ENCODE measurements around the gene CATSPERD.

The CATSPERD gene

GRCh38 chr19:5804516-5805461 is 84.4 kb downstream of the CATSPERD start, which contains the start of gene NRTN:
Gene NRTN, plus strand, starts transcription at chr19:5805067. Its CDS starts 19,099 bp downstream, at chr19:5824166.
- DNase-seq (ENCODE audit: low read depth), result no peak

DNA sequence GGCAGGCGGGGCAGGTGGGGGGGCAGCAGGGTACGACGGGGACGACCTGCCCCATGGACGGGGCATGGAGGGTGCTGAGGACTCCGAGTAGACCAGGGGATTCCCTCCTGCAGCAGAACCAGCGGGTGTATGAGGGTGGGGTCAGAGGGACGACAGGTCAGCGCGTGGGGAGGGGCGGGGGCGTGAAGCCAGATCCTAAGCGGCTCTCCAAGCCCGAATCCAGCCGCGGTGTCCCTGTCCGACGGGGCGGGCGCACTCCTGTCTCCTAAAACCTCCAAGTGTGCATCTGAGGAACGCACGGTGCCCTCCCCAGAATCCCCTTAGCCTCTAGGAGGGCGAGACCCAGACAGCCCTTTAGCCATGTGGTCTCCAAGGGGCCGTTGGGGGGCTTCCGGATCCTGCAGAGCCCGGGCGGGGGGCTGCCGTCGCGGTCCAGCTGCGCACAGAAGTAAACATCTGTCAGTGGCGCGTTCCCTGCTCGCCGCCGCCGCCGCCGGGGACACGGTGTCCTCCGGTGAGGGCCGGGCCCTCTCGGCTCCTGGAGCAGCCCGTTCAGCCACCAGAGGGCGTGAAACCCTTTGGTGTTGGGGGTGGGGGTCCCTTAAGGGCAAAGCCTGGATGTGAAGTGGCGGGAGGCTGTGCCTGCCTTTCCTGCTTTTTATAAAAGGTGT is 85.2 kb downstream of the CATSPERD start:
- peak; percentile 56 for DNase-seq (ENCODE audit: low read depth)

DNA sequence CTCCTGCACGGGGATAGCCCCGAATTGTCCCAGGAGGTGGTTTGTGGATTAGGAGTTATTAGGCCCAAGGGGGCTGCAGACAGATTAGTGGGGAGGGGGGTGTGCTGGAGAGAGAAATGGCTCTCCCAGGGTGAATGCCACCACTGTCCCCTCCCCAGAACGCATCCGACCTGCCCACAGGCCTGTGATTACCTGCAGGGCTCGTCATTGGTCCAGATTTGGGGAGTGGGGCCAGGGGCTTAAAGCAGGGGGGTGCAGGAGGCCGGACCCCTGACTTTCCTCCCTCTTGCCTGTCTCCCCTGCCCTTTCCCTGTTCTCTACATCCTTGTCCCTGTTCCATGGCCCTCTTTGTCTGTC is 85.7 kb downstream of the CATSPERD start:
- DNase-seq (ENCODE audit: low read depth), result no peak

DNA sequence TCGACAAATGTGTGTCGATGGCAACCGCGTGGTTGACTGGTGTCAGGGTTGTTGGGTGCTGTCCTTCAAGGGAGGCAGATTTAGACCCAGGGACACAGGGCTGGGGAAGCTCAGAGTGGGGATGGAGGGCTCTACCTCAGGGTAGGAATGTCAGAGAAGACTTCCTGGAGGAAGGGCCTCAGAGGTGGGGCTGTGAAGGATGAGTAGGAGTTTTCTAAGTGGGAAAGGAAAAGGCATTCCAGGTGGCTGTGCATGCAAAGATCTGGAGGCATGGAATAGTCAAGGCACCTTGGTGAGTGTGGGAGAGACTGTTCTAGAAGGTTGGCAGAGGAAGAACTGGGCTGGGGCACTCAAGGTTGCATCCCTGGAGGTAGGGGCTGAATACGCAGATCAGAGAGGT is 86.5 kb downstream of the CATSPERD start:
- DNase-seq (ENCODE audit: low read depth), result no peak

GRCh38 chr19:5808120-5808816 is 87.8 kb downstream of the CATSPERD start:
- DNase-seq (ENCODE audit: low read depth), result no peak

DNA sequence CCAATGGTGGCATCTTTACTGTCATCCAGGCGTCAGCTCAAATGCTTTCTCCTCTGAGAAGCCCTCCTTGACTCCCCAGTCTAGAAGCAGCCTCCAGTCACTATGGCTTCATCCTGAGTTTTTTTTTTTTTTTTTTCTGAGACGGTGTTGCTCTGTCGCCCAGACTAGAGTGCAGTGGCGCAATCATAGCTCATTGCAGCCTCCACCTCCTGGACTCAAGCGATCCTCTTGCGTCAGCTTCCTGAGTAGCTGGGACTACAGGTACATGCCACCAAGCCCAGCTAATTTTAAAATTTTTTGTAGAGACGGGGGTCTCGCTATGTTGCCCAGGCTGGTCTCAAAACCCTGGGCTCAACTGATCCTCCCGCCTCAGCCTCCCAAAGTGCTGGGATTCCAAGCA is 88.6 kb downstream of the CATSPERD start:
- DNase-seq (ENCODE audit: low read depth), result no peak

DNA sequence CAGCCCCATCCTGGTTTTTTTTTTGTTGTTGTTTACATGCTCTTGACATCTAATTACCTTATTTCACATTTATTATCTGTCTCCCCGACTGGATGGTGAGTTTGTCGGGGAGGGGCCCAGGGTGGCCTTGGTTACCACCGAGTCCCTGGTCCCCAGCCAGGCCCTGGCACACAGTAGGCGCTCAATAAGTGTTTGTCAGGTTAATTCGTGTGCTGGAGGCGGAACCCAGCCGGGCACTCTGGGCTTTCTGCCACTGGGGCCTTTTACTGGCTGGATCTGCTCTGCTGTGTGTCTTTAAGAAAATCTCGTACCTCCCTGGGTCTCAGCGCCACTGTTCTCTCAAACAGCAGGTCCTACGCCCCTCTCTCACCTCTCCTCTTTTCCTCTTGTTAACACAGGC is 89.0 kb downstream of the CATSPERD start:
- no peak for DNase-seq (ENCODE audit: low read depth)

DNA sequence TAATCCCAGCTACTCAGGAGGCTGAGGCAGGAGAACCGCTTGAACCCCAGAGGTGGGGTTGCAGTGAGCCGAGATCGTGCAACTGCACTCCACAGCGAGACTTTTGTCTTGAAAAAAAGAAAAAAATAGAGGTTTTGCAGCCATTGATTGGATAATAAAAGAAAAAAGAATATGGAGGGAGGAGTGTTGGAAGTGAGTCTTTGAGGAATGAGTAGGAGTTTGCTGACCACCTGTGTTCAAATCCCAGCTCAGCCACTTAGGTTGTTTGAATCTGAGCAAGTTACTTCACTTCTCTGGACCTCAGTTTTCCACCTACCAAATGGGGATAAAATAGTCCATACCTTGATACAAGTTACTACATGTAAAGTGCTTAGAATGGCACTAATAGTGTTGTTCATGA is 90.7 kb downstream of the CATSPERD start:
- no peak for DNase-seq (ENCODE audit: low read depth)

- no peak for DNase-seq (ENCODE audit: low read depth)
Measured at GRCh38 chr19:5814123-5814851, 93.8 kb downstream of the CATSPERD start.

DNA sequence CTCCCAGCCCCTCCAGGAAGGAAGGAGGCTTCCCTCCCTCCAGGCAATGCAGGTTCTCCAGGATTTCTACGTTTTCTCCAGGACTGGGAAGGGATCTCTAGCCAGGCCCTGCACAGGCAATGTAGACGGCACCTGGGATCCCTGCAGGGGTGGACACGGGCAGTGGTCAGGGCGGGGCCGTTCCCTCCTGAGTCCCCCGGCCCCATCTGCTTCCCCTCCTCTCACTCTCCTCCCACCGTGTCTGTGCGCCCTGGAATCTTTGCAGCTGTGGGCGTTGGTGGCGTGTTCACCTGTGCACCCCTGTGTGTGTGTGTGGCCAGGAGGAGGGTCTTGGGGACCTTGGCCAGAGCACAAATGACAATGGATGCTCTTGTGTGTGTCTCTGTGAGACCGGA is 94.4 kb downstream of the CATSPERD start:
- DNase-seq (ENCODE audit: low read depth), result no peak

GRCh38 chr19:5817218-5817617 is 96.8 kb downstream of the CATSPERD start:
- DNase-seq (ENCODE audit: low read depth), result no peak

- DNase-seq (ENCODE audit: low read depth), result no peak
Measured at GRCh38 chr19:5818594-5818993, 98.2 kb downstream of the CATSPERD start.

- DNase-seq (ENCODE audit: low read depth), result no peak
Measured at GRCh38 chr19:5820785-5821184, 100.3 kb downstream of the CATSPERD start.

- DNase-seq (ENCODE audit: low read depth), result no peak
Measured at GRCh38 chr19:5821521-5822180, 101.2 kb downstream of the CATSPERD start.

GRCh38 chr19:5822181-5822844 is 101.9 kb downstream of the CATSPERD start:
- DNase-seq (ENCODE audit: low read depth), result no peak

DNA sequence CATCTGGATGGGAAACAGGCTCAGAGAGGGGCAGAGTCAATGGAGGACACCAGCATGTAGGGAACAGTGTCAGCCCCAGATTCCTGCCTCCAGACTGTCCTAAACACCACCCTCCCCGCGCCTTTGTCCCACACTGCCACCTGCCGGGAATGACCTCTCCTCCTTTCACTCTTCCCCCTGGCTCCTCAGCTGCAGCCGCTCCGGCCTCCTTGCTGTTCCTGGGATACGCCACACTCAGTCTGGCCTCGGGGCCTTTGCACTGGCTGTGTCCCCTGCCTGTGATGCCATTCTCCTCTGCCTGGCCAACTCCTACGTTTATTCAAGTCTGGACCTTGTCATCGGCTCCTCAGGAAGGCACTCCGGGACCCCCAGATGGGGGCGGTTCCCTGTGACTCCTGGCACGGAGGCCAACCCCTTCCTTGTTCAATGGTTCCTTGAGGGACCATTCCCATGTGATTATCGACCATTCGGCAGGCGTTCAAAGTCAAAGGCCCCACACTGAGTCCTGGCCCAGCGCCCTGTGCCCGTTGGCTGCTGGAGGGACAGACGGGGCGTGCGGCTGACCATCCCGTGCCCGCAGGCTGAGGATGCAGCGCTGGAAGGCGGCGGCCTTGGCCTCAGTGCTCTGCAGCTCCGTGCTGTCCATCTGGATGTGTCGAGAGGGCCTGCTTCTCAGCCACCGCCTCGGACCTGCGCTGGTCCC is 103.3 kb downstream of the CATSPERD start:
- DNase-seq (ENCODE audit: low read depth), result no peak

GRCh38 chr19:5824751-5825150 is 104.3 kb downstream of the CATSPERD start:
- no peak for DNase-seq (ENCODE audit: low read depth)

DNA sequence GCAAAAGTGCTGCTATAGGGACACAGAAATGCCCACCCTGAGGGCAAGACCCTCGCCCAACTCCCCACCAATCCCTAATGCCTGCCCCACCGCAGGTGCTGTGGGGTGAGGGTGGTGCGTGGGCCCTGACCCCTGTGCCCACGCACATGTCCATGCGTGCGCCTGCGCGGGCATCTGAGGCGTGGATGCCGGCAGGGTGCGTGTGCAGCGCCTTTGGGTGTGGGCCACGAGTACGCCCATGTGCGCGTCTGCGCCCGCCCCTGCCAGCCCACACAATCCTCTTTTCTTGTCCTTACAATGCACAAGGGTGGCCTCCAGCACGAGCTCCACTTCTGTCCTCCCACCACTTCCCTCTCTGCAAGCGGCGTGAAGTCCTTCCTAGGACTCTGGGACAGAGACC is 104.7 kb downstream of the CATSPERD start:
- no peak for DNase-seq (ENCODE audit: low read depth)

- DNase-seq (ENCODE audit: low read depth), result no peak
Measured at GRCh38 chr19:5826531-5827341, 106.3 kb downstream of the CATSPERD start.
